ENCODE measurements around the gene HSD17B3.

DNA sequence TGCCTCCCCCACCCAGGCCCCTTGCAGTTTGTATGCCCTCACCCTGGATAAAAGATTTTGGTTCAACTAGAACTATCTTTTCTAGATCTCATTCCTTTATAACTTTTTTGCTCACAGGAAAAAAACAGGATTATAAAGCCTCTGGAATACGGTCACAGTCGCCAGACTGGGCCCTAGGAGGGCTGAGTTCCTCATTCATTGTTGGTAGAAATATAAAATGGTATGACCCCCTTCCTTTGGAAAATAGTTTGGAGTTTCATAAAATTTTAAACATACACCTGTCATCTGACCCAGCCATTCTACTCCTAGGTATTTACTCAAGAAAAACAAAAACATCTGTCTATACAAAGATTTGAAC, 82.1 kb downstream of the HSD17B3 start:
- TF ChIP-seq POLR2AphosphoS5 (IDR thresholded peaks at IDR 0.05) (no peak), POLR2A (IDR thresholded peaks at IDR 0.05) (no peak)
- TF ChIP-seq, protein P1, sequence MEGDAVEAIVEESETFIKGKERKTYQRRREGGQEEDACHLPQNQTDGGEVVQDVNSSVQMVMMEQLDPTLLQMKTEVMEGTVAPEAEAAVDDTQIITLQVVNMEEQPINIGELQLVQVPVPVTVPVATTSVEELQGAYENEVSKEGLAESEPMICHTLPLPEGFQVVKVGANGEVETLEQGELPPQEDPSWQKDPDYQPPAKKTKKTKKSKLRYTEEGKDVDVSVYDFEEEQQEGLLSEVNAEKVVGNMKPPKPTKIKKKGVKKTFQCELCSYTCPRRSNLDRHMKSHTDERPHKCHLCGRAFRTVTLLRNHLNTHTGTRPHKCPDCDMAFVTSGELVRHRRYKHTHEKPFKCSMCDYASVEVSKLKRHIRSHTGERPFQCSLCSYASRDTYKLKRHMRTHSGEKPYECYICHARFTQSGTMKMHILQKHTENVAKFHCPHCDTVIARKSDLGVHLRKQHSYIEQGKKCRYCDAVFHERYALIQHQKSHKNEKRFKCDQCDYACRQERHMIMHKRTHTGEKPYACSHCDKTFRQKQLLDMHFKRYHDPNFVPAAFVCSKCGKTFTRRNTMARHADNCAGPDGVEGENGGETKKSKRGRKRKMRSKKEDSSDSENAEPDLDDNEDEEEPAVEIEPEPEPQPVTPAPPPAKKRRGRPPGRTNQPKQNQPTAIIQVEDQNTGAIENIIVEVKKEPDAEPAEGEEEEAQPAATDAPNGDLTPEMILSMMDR (IDR thresholded peaks at IDR 0.05 in 8 of 11, conservative IDR thresholded peaks at IDR 0.05 in 3 of 11): peak in 3 of 11 experiments; percentile 2 to 11 (median 7)

All from spleen (tissue), 7 donors.